Measurements from ENCODE around the gene MSH2. TPM values are rescaled to one million over a fixed set of nuclear protein-coding genes. Genes with fewer than 3 reads are reported as not detected.

MSH2 gene
- total and polyA plus RNA-seq, 3 donors from 2014 or later, result 23.5 to 25.3 (median 24.3) TPM

GRCh38 chr2:47471429-47472116 lies 68.6 kb downstream of the MSH2 start:
- H3K27me3 ChIP-seq, result no peaks in the 10 kb centered on the region
- no peaks in the 10 kb centered on the region for H3K36me3 ChIP-seq (ENCODE audit: low read depth, missing control alignments)
- intact Hi-C loops (cut with DNase I; ENCODE audit: low total_unique reads), result no loop called here
- no peaks in the 10 kb centered on the region for H3K4me1 ChIP-seq
- no peak for TF ChIP-seq POLR2A (IDR thresholded peaks at IDR 0.05)
- TF ChIP-seq CTCF (IDR thresholded peaks at IDR 0.05), result no peak
- DNase-seq, result no peak
- no peak overlapping the region for H3K27ac ChIP-seq
- no peak overlapping the region for H3K4me3 ChIP-seq
- H3K9me3 ChIP-seq, result no peaks in the 10 kb centered on the region
- 85 to 91% methylated on average over 5 of the region's 5 CpGs for WGBS, 2 donors

- no peaks in the 10 kb centered on the region for H3K36me3 ChIP-seq (ENCODE audit: low read depth, missing control alignments)
- H3K9me3 ChIP-seq, result no peaks in the 10 kb centered on the region
- no peak overlapping the region for H3K4me3 ChIP-seq
- WGBS, 2 donors, result 93 to 94% methylated on average over 1 of the region's 1 CpG
- H3K27ac ChIP-seq, result no peak overlapping the region
- intact Hi-C loops (cut with DNase I; ENCODE audit: low total_unique reads), result no loop called here
- DNase-seq, result no peak
- no peaks in the 10 kb centered on the region for H3K27me3 ChIP-seq
- H3K4me1 ChIP-seq, result no peaks in the 10 kb centered on the region
- TF ChIP-seq POLR2A (IDR thresholded peaks at IDR 0.05), result no peak
- TF ChIP-seq CTCF (IDR thresholded peaks at IDR 0.05), result no peak
These were observed 76.9 kb downstream of the MSH2 start for GRCh38 chr2:47479863-47480262.

- no peak overlapping the region for H3K4me3 ChIP-seq
- no peaks in the 10 kb centered on the region for H3K4me1 ChIP-seq
- no peaks in the 10 kb centered on the region for H3K9me3 ChIP-seq
- DNase-seq, result no peak
- 88 to 93% methylated on average over 8 of the region's 8 CpGs for WGBS, 2 donors
- H3K27ac ChIP-seq, result no peak overlapping the region
- TF ChIP-seq CTCF (IDR thresholded peaks at IDR 0.05) (no peak), POLR2A (IDR thresholded peaks at IDR 0.05) (no peak)
- no peaks in the 10 kb centered on the region for H3K36me3 ChIP-seq (ENCODE audit: low read depth, missing control alignments)
- intact Hi-C loops (cut with DNase I; ENCODE audit: low total_unique reads), result no loop called here
- H3K27me3 ChIP-seq, result no peaks in the 10 kb centered on the region
These were observed 80.2 kb downstream of the MSH2 start for GRCh38 chr2:47483191-47483590.

DNA sequence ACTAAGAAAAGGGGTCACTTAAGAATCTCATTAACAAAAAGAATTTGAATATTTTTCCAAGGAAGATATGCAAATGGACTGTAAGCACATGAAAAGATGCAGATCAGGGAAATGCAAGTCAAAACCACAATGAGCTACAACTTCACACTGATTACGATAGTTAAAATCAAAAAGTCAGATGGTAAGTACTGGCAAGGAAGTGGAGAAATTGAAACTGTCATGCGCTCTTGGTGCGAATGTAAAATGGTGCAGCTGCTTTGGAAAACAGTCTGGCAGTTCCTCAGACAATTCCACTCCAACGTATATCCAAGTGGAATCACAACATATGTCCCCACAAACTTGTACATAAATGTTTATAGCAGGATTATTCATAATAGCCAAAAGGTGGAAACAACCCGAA lies 81.4 kb downstream of the MSH2 start:
- no peaks in the 10 kb centered on the region for H3K4me1 ChIP-seq
- DNase-seq, result no peak
- intact Hi-C loops (cut with DNase I; ENCODE audit: low total_unique reads), result no loop called here
- no peak overlapping the region for H3K27ac ChIP-seq
- no peaks in the 10 kb centered on the region for H3K36me3 ChIP-seq (ENCODE audit: low read depth, missing control alignments)
- TF ChIP-seq CTCF (IDR thresholded peaks at IDR 0.05) (no peak), POLR2A (IDR thresholded peaks at IDR 0.05) (no peak)
- 92 to 95% methylated on average over 5 of the region's 5 CpGs for WGBS, 2 donors
- no peaks in the 10 kb centered on the region for H3K9me3 ChIP-seq
- no peak overlapping the region for H3K4me3 ChIP-seq
- H3K27me3 ChIP-seq, result no peaks in the 10 kb centered on the region

- H3K9me3 ChIP-seq, result no peaks in the 10 kb centered on the region
- no peak overlapping the region for H3K27ac ChIP-seq
- no peak for DNase-seq
- intact Hi-C loops (cut with DNase I; ENCODE audit: low total_unique reads), result no loop called here
- H3K4me3 ChIP-seq, result no peak overlapping the region
- no peak for TF ChIP-seq POLR2A (IDR thresholded peaks at IDR 0.05)
- no peak for TF ChIP-seq CTCF (IDR thresholded peaks at IDR 0.05)
- H3K36me3 ChIP-seq (ENCODE audit: low read depth, missing control alignments), result no peaks in the 10 kb centered on the region
- 93 to 100% methylated on average over 3 of the region's 3 CpGs for WGBS, 2 donors
- H3K4me1 ChIP-seq, result no peaks in the 10 kb centered on the region
- H3K27me3 ChIP-seq, result no peaks in the 10 kb centered on the region
These were observed 82.2 kb downstream of the MSH2 start for GRCh38 chr2:47485177-47485576.
